ENCODE results near the gene AUH.

The AUH gene

GRCh38 chr9:91336786-91337185, 24.9 kb downstream of the AUH start:
- no peak for DNase-seq (ENCODE audit: low read depth)

- DNase-seq (ENCODE audit: low read depth), result no peak
These were observed 27.7 kb downstream of the AUH start for GRCh38 chr9:91334053-91334452.

- no peak for DNase-seq (ENCODE audit: low read depth)
These were observed 28.2 kb downstream of the AUH start for GRCh38 chr9:91333551-91333950.

- no peak for DNase-seq (ENCODE audit: low read depth)
These were observed 29.0 kb downstream of the AUH start for GRCh38 chr9:91332546-91333231.

- DNase-seq (ENCODE audit: low read depth), result no peak
These were observed 29.9 kb downstream of the AUH start for GRCh38 chr9:91331849-91332248.

GRCh38 chr9:91328186-91328585, 33.5 kb downstream of the AUH start:
- no peak for DNase-seq (ENCODE audit: low read depth)

GRCh38 chr9:91321691-91322090, 40.0 kb downstream of the AUH start:
- no peak for DNase-seq (ENCODE audit: low read depth)

GRCh38 chr9:91320299-91320698, 41.4 kb downstream of the AUH start:
- DNase-seq (ENCODE audit: low read depth), result no peak

GRCh38 chr9:91316093-91316492, 45.6 kb downstream of the AUH start:
- DNase-seq (ENCODE audit: low read depth), result no peak

GRCh38 chr9:91315191-91315590, 46.5 kb downstream of the AUH start:
- DNase-seq (ENCODE audit: low read depth), result no peak

- no peak for DNase-seq (ENCODE audit: low read depth)
These were observed 48.9 kb downstream of the AUH start for GRCh38 chr9:91312717-91313325.

- DNase-seq (ENCODE audit: low read depth), result no peak
These were observed 51.7 kb downstream of the AUH start for GRCh38 chr9:91310037-91310436.

GRCh38 chr9:91308191-91308590, 53.5 kb downstream of the AUH start:
- DNase-seq (ENCODE audit: low read depth), result no peak

- DNase-seq (ENCODE audit: low read depth), result no peak
These were observed 54.4 kb downstream of the AUH start for GRCh38 chr9:91307279-91307678.

- DNase-seq (ENCODE audit: low read depth), result no peak
These were observed 55.5 kb downstream of the AUH start for GRCh38 chr9:91306296-91306630.

- DNase-seq (ENCODE audit: low read depth), result no peak
These were observed 56.0 kb downstream of the AUH start for GRCh38 chr9:91305596-91306295.

GRCh38 chr9:91303741-91304415, 57.8 kb downstream of the AUH start:
- DNase-seq (ENCODE audit: low read depth), result no peak

GRCh38 chr9:91302831-91303230, 58.9 kb downstream of the AUH start:
- DNase-seq (ENCODE audit: low read depth), result peak; percentile 78

- DNase-seq (ENCODE audit: low read depth), result no peak
These were observed 60.6 kb downstream of the AUH start for GRCh38 chr9:91301161-91301560.

GRCh38 chr9:91298311-91298710, 63.4 kb downstream of the AUH start:
- peak; percentile 39 for DNase-seq (ENCODE audit: low read depth)

- no peak for DNase-seq (ENCODE audit: low read depth)
These were observed 64.4 kb downstream of the AUH start for GRCh38 chr9:91297306-91297705.

- no peak for DNase-seq (ENCODE audit: low read depth)
These were observed 65.4 kb downstream of the AUH start for GRCh38 chr9:91296354-91296753.

- no peak for DNase-seq (ENCODE audit: low read depth)
These were observed 66.4 kb downstream of the AUH start for GRCh38 chr9:91295357-91295756.

Measured in GM04503 (cell line).